ENCODE data around the gene MOB3B.

The MOB3B gene

DNA sequence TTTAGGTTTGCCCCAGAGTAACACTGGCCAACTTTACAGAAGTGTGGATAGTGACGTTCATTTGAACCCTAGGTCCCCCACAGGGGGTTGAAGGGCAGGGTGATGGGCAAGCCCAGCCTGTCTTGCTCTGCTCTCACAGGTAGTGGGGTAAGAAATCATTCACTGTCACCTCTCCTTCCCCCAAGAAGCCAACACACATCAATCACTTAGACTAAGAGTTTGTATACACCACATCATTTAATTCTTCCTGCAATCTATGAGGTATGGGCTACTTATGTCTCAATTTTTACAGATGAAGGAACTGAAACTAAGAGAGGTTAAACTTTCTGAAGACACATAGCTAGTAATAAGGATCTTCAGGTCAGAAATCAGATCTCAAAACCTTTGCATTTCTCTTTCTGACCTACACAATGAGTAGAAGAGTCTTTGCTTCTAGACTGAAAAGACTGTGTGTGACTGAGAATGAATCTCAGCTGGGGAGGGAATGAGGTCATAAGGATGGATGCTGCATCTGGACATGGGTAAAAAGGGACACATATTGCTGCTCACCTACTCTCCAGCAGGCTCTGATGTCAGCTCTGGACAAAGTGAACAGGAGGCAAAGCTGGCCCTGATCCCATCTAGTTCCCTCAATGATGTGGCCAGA, 151.7 kb downstream of the MOB3B start:
- no peak overlapping the region for H3K27ac ChIP-seq
- no peak for TF ChIP-seq CTCF (conservative IDR thresholded peaks at IDR 0.05)

DNA sequence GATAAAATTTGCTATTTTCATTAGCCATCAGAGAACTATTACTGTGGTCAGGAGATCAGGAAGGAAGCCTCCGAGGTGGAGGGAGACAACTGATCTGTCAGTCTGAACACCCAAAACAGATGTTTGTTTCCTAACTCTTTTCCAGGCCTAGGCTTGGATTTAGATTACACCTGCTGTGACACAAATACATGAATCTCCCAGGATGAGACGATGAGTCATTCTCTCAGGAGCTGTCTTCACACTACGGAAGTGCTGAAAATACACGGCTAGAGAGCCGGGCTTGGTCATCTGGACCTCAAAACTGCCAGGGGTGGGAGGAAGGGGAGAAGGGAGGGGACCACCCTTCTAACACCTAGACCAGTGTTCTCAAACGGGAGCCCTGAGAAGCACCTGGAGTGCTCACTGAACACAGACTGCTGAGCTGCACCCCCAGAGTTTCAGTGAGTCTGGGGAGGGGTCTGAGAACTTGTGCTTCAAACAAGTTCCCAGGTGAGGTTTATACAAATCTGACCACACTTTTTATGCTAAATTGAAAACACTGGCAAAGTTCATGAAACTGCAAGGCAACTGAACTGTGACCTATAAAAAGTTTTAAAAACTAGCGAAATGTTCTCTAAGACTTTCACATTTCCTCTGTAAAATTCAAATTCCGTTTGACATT, 152.3 kb downstream of the MOB3B start:
- no peak overlapping the region for H3K27ac ChIP-seq
- no peak for TF ChIP-seq CTCF (conservative IDR thresholded peaks at IDR 0.05)

GRCh38 chr9:27373851-27374250, 155.8 kb downstream of the MOB3B start:
- H3K27ac ChIP-seq = no peak overlapping the region
- no peak for TF ChIP-seq CTCF (conservative IDR thresholded peaks at IDR 0.05)

DNA sequence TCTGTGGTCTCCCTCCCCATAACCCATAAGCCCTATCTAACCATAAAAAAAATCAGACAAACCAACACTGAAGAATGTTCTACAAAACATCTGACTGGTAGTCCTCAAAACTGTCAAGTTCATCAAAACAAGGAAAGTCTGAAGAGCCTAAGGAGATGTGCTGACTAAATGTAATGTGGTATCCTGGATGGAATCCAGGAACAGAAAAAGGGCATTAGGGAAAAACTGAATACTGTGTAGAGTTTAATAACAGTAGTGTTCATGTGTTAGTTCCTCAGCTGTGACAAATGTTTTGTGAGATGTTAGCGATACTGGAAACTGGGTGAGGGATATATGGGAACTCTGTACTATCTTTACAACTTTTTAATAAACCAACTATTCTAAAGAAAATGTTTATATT, 157.0 kb downstream of the MOB3B start:
- no peak for TF ChIP-seq CTCF (conservative IDR thresholded peaks at IDR 0.05)
- H3K27ac ChIP-seq = no peak overlapping the region

DNA sequence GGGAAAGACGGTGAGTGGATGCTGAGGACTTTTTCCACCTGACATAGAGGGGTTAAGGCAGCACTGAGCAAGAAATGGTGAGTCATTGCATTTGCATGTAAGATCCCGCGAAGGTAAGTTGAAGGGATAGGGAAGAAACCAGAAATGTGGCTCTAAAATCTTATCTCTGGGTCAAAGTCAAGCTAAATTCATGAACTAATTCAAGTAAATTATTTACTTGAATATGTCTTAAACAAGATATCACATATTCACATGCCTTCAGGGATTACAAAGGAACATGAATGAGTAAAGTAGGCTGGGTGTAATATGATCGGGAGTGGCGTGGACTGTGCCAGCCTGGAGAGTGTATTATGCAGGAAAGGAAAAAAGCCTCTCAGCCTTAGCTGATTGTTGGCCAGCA, 158.2 kb downstream of the MOB3B start:
- no peak for TF ChIP-seq CTCF (conservative IDR thresholded peaks at IDR 0.05)
- H3K27ac ChIP-seq = no peak overlapping the region

DNA sequence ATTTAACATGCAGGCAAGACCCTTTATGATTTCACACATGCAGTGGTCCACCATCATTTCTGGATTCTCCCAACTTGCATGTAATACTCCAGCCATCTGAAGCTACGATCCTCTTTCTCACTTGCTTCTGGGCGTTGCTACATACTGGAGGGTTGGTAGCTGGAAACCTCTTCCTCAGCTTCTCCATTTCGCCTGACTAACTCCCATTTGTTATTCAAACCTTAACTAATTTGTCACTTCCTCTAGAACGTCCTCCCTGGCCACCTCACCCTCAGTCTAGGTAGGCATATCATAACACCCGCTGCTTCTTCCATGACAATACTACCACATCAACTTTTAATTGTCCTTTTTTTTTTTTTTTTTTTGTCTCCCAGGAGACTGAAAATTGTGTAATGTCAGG, 160.0 kb downstream of the MOB3B start:
- no peak for TF ChIP-seq CTCF (conservative IDR thresholded peaks at IDR 0.05)
- H3K27ac ChIP-seq = no peak overlapping the region

DNA sequence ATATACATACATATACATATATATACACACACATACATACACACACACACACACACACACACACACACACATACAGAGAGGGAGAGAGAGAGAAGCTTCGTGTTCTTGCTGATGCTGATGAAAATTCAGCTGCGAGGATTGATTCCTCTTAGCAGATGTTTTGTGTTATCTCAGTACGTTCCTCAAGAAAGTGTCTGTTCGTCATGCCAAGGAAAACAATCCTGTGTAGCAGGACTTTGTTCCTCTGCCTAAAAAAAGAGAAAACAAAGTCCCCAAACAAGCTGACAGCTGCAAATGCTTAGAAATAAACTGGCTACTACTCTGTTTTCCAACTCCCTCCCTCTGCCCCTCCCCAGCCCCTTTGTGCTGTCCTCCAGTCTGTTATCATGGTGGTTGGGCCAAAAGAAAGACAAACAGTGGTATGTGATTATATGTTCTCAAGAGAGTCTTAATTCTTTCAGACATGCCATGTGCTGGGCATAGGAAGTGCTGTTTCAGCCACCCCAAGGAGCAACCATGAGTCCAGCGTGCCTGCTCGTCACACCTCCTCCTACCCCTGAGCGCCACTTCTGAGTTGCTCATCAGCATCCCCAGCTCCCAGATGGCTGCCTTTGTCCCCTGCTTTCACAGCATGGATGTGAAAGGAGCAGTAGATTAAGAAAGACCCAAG, 161.2 kb downstream of the MOB3B start:
- no peak for TF ChIP-seq CTCF (conservative IDR thresholded peaks at IDR 0.05)
- H3K27ac ChIP-seq = no peak overlapping the region
